Amygdala (tissue), 56 donors: ENCODE measurements around the gene MICALL1.
"Not testable (repeated sequence)": the region's sequence is repeated elsewhere in the genome, so short reads cannot be mapped to it uniquely, and the experiment has no call there.

Source experiments
- DNase-seq, 56 donors: peaks; one replicate each; lab custom pipeline; 2025; lab: John Stamatoyannopoulos, UW

The MICALL1 gene

DNA sequence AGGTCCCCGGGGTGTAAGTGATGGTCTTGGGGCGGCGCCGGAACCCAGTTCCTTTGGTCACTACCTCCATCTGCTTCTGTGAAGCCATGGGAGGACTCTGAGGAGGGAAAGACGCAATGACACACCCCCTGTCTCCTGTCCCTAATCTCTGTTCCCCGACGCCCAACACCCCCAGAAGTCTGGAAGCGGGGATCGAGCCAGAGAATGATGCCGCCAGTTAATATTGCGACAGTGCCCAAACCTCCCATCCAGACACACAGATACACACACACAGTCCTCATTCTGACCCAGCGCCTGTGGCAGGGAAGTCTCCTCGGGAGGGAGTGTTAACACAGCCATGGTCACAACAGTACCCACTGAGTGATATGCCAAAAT lies 47.0 kb downstream of the MICALL1 start:
- peak in 2 of 56 donors; percentile 59 to 62 for DNase-seq

DNA sequence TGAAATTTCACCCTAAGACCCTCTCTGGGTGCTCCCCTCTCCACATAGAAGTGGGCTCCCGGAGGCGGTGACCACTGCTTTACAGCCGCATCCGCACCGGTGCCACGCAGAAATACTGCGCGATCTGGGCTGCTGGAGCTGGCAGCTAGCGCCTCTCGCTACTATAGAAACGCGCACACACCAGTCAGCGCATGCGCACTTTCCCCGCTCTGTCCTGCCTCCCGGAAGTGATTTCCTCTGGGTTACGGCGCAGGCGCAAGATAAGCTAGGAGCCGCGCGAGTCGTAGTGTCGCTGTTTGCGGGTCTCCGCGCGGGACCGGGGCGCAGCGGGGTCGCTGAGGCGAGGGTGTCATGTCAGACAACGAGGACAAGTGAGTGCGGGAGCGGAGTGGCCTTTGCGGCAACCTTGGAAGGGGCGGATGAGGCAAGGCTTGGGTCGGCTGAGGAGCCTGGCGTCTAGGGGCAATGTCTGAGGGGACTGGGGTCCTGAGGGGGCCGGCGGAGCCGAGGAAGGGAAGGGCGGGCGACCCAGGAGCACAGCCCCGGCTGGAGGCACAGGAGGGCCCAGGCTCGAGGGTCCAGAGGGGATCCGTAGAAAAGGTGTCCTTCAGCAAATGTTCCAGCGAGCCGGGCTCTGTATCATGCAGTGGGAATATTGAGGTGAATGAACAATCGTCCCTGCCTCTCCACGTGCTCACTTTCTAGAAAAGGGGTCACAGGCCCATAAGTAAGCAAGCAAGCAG lies 47.5 kb downstream of the MICALL1 start, which contains the start of the genes C22orf23 and POLR2F:
Gene C22orf23 (minus strand): TSS at position 165 of the 743 bp plus-strand sequence. CDS start 452 bp downstream, outside the sequence.
Gene POLR2F (plus strand): TSS at position 263 of the 743 bp plus-strand sequence. CDS start 89 bp downstream, at position 352.
- DNase-seq: peak; percentile 39 to 95 (median 85)

DNA sequence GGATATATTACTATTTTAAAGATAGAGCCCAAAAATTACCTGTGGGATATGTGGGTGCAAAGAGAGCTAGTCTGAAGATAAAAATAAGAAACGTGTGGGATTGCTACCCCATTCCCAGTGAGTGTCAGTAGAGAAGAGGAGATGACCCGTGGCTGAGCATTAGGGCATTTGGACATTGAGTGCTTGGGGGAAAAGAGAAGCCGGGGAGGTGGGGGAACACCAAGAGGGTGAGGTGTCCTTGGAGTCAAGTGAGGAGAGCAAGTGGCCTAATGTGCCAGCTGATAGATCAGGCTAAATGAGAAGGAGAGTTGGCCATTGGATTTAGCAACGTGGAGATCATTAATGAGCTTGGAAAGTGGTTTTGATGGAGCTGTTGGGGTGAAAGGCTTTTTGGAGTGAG lies 48.6 kb downstream of the MICALL1 start:
- DNase-seq: no peak

DNA sequence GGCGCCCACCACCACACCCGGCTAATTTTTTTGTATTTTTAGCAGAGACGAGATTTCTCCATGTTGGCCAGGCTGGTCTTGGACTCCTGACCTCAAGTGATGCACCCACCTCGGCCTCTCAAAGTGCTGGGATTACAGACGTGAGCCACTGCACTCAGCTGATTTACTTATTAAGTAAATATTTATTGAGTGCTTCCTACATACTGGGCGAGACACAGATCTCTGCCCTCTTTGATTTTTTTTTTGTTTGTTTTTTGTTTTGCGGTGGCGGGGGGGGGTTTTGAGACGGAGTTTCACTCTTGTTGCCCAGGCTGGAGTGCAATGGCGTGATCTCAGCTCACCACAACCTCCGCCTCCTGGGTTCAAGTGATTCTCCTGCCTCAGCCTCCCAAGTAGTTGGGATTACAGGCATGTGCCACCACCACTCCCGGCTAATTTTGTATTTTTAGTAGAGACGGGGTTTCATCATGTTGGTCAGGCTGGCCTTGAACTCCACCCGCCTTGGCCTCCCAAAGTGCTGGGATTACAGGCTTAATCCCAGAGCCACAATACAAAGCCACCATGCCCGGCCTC lies 49.8 kb downstream of the MICALL1 start:
- DNase-seq: not testable (repeated sequence)

DNA sequence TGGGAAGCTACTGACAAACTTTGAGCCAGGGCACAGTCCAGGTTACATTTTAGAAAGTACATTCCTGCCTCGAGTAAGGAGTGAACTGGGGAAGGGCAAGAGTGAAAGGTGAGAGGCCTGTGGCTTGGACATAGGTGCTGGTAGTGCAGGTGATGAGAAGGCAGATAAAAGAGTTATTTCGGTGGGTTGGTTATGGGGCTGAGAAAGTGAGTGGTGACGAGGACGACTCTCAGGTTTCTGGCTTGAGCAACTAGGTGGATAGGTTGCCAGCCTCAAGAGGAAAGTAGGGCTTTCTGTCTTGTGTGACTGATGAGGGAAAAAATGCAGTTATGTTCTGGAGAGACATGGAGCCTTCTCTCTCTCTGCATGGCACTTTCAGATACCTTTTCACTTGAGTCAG lies 51.1 kb downstream of the MICALL1 start:
- no peak for DNase-seq

DNA sequence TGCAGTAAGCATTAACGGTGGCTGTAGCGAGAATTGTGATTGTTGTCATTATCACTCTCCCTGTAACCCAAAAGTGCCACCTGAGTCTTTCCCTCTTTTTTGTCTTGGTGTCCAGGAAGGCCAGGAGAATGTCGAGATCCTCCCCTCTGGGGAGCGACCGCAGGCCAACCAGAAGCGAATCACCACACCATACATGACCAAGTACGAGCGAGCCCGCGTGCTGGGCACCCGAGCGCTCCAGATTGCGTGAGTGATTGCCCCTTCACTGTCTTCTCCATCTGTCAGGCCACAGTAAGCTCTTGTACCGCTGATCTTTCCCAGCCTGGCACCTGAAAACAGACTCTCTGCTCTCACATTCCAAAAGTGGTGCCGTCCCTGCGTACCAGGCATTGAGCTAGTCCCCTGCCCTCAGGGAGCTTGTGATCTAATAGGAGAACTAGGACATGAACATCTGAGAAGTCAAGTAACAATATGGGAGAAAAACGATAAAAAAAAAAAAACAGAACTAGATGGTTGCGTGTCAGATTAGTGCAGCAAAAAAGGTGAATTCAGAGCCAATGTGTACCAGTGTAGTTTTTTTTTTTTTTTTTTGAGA lies 53.2 kb downstream of the MICALL1 start:
- no peak for DNase-seq

DNA sequence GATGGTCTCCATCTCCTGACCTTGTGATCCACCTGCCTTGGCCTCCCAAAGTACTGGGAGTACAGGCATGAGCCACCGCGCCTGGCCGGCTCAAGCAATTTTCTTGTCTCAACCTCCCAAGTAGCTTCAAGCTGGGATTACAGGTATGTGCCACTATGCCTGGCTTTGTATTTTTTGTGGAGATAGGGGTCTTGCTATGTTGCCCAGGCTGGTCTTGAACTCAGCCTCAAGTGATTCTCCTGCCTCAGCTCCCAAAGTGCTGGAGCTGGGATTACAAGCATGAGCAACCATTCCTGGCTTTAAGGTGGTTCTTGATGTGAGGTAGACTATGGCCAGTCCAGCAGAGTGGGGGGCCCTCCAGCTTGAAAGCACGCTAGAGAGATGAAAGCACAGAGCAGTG lies 55.0 kb downstream of the MICALL1 start:
- DNase-seq: no peak

DNA sequence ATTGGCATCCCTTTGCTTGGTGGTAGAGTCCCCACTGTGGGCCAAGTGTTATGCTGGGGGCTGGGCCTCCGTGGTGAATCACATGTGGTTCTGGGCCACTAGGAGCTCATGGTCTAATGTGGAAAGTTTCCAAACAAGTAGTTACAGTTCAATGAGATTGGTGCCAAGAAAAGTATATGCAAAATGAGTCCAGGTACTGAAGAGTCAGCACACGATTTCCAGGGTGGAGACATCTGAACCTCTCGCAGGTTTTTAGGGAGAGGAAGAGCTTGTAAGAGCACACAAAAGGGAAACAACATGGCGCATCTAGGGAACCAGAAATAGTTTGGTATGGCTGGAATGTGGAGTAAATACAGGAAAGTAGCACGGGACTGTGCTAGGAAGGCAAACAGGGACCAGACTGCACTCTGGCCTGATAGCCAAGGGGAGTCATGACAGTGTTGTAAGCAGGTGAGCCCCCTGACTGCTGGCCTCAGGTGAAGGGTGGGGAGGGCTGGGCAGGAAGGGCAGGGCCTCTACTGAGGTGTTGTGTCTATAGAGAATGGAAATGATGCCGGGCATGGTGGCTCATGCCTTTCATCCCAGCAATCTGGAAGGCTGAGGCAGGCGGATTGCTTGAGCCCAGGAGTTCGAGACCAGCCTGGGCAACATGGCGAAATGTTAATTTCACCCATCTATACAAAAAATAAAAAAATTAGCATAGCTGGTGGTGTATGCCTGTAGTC lies 60.0 kb downstream of the MICALL1 start:
- no peak for DNase-seq

DNA sequence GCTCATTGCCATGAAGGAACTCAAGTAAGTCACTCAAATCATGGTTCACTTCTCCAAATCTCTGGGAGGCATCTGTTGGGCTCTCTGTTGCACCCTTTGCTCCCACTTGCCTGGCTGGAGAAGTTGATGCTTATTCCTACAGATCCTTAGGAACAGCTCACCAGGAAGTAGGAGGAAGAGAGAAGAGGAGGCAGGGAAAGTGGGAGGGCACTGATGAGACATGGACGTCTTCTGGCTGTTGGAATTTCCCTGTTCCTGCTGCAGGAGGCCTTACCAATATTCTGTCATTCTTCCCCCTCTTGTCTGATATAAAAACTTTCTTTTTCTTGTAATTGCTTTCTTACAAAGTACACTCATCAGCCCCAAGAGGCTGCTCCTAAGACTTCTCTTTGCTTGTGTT lies 61.0 kb downstream of the MICALL1 start:
- DNase-seq: no peak

DNA sequence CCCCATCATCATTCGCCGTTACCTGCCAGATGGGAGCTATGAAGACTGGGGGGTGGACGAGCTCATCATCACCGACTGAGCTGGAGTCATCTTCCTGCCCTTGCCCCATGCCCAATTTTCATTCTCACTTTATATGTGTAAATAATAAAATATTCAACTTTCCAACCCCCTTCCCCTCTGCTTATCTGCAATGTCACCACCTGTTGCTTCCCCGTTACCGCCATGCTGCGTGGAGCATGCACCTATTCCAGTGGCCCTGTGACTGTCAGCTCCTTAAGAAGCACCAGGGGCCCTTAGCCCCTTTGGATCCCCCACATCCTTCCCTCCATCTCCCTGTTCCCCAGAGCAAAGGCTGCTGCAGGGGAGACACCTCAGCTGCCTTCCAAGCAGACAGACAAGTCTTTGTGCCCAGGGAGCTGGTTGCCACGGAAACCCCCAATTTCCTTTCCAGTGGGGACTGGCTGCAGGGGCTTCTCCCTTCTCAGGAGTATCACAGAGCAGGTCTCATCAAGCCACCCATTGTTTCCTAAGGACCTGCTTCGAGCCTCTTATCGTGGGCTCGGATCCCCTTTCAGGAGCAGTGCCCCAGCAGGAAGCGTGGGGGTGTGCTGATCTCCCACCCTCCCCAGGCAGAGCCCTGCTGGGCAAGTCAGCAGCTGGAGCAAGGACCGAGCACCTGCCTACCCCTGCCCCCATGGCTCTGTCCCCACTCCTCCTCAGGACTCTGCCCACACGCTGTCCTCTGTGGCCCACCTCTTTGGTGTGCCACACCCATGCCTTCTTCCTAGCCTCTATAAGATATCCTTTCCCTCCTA lies 61.7 kb downstream of the MICALL1 start:
- peak in 5 of 56 donors; percentile 31 to 43 (median 32) for DNase-seq

DNA sequence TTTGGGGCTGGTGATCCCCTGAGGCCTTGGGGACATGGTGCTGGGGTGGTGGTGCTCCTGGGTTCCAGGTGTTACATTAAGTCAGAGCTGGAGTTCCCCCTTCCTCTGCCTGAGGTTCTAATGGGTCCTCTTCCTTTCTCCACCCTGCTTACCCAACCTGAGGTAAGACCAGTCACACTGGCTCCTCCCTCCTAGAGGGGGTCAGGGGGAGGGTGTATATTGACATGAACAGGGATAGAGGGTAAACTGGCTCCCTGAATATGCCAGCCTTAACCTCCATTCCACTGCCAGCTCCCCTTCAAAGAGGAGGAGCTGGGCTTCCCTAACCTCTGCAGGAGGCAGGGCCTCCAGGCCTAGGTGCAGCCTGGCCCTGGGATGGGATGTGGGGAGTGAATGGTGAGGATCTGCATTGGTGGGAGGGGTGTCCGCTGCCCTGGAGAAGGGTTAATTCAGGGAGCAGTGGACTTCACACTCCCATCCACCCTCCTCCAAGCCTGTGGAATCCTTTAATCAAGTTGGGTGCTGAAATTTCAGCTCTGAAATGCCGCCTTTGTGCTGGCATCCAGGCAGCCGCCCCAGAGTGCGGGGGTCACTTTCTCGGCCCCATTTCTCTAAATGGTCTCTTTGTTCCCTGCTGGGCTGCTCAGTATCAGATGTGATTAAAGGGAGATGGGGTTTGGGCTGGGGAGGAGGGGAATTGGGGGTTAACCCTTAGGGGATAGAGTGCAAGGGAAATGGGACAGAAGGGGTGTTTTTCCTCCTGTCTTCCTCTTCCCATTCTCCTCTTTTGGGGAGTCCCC lies 62.6 kb downstream of the MICALL1 start:
- DNase-seq: peak in 48 of 56 donors; percentile 21 to 88 (median 64)

DNA sequence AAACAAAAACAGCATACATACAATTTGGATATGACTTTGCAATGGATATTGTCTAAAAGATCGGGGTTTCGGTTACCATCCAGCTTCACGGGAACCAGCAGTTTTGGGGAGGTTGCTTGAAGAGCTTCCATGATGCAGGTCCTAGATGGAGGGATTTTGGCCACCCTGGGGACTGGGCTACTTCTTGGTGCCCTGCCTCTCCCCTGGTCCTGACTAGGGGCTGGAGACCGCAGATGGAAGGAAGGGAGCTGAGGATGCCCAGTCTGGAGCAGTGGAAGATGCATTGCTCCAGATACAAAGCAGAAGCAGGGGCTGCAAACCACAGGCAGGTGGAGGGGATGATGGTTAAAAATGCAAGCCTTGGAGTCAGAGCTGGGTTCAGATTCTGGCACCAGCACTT lies 64.8 kb downstream of the MICALL1 start:
- DNase-seq: no peak

DNA sequence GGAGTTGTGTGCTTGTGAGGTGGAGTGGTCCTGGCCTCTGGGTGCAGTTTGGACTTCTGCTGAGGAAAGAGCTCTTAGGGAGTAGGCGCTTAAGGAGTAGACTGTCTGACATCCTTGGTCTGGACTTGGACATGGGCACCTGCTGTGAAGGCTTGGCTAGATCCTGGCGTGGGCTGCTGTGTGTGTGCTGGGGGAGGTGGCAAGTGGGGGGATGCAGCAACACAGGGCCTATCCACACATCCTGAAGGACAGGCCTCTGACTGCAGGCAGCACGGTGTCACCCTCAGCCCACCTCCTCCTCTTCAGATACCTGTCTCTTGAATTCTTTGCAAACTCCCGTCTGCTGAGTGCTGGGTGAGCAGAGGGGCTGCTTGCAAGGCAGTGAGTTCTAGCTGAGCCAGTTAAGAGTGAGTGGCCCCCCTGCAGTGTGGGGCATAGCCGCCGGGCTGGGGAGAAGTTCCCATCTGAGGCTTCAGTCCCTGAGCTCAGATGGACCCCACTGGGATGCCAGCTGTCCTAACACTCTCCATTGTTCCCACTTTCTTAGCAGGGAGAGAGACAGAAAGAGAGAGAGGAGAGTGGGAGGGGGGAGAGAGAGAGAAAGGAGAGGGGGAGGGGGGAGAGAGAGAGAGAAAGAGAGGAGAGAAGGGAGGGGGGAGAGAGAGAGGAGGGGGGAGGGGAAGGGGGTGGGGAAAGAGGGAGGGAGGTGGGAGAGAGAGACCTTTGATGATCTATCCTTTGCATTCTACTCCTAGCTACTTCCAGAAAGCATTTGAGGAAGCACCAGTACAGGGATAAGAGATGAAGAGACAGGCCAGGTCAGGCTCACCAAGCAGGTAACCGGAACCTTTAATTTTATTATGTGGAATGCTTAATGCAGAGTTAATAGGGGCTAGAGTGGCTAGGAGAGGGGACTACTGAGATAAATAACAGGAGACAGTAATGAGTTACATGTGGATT lies 65.7 kb downstream of the MICALL1 start:
- DNase-seq: peak in 3 of 56 donors; percentile 31 to 39 (median 39)

DNA sequence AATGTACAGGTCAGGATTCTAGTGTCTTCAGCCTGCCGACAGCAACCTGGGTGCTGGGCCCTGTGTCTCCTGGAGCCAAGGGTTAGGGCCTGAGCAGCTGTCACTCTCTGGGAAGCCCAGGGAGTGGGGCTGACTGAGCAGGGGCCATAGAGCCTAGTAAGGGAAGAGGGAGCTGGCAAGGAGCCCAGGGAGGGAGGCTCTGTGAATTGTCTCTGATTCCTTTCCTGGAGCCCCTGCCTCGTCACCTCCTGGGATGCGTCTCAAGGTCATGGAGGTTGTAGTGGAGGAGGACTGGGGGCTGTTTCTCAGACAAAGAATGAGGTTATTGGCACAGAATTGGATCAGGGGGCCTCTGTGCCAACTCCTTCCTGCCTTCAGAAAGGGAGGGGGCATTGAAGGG lies 66.4 kb downstream of the MICALL1 start:
- peak in 6 of 56 donors; percentile 22 to 80 (median 43) for DNase-seq

DNA sequence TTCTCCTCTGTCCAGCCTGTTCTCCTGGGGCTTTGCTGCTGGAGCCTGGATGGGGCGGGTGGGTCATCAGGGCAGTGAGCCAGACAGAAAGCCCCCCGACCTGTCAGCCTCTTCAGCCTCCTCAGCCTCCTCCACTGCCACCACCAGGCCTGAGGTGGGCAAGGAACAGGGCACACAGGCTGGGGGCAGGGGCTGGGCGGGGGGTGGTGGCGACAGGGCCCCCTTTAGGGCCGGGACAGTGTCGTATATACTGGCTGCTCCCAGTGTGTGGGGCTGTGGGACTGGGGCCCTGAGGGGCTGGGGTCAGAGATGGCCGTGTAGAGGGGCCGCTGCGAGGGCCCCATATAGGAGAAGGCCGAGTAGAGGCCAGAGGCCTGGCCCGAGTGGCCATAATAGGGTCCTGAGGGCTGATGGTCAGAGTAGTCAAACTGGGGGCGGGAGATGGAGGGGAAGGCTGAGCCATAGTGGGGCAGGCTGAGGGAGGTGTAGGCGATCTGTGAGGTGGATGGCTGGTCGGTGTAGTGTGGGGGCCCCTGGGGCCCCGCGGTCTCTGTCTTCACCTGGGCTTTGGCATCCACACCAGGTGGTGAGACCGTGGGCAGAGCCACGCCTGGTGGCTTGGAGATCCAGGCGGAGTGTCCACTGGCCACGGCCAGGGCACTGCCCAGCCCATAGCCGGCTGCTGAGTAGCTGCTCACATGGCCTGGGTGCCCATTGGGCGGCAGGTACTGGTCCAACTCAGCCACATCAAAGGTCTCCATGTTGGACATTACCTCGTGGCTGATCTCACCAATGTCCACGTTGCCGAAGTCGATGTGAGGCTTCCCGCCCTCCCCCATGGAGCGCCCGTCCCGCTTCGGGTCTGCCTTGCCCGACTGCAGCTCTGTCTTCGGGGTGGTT lies 67.4 kb downstream of the MICALL1 start:
- DNase-seq: no peak

DNA sequence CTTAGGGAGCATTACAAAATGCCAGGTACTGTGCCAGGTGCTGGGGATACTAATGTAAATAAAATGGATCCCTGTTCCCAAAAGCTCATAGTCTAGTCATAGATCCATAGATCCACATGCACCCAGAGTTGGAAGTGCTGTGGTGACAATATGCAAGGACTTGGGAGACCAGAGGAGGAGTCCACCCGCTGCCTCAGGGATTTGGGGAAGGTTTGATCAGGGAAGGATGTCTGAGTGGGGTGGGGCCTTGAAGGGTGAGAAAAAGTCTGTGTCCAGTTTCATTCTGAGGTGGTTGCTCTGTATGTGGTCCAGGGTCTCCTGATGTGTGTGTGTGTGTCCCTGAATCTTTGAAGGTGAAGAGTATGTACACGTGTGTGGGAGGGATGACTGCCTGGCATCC lies 69.1 kb downstream of the MICALL1 start:
- DNase-seq: no peak

DNA sequence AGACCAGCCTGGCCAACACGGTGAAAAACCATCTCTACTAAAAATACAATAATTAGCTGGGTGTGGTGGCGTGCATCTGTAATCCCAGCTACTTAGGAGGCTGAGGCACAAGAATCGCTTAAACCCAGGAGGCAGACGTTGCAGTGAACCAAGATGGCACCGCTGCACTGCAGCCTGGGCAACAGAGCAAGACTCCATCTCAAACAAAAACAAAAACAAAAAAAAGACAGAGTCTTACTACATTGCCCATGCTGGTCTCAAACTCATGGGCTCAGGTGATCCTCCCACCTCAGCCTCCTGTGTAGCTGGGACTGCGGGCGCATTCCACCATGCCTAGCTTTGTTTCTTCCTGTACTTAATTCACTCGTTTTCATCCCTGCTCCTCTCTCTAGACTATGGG lies 69.9 kb downstream of the MICALL1 start:
- DNase-seq: not testable (repeated sequence)
